A673 (cell line): ENCODE results near the gene ATG16L2. TPM values are rescaled to one million over a fixed set of nuclear protein-coding genes. Genes with fewer than 3 reads are reported as not detected.

Experiments used
- BruUV-seq: library from RNA; stranded (reverse); fragments of 400-500 nt; replicated peaks from 2 replicates; lab custom pipeline; 2021; lab: Mats Ljungman, UMichigan
- CTCF ChIA-PET: fragments of 300-600 bp; sonication (Branson Sonifier 250); formaldehyde crosslinking; loops from one replicate; lab custom pipeline; 2022; ENCODE audit warnings: antibody characterized with exemption; lab: Charles Lee
- POLR2A ChIA-PET: fragments of 300-600 bp; sonication (Branson Sonifier 250); formaldehyde crosslinking; loops from one replicate; lab custom pipeline; 2022; ENCODE audit warnings: antibody characterized with exemption; ENCODE audit not compliant: low non-redundant PET; lab: Charles Lee
- DNase-seq: peaks from one replicate; pipeline ENCODE4 v3.0.0-alpha.2; 2015; ENCODE audit warnings: low spot score
- H3K27ac ChIP-seq: fragments of 200-600 bp; sonication (generic); 2 replicates; pipeline ENCODE4 v1.5.1; 2016; ENCODE audit warnings: mixed run types, low read depth, mild to moderate bottlenecking, mixed read lengths, antibody characterized with exemption, low read length; ENCODE audit not compliant: poor library complexity, severe bottlenecking
- H3K27me3 ChIP-seq: fragments of 200-600 bp; sonication (generic); replicated peaks from 2 replicates; pipeline ENCODE4 v1.6.1; 2017; ENCODE audit warnings: mixed run types, low read depth, mild to moderate bottlenecking, mixed read lengths, antibody characterized with exemption, low read length; ENCODE audit not compliant: insufficient read depth, poor library complexity
- H3K36me3 ChIP-seq: fragments of 200-600 bp; sonication (generic); 2 replicates; pipeline ENCODE4 v1.6.1; 2016; ENCODE audit warnings: mixed run types, mild to moderate bottlenecking, mixed read lengths, antibody characterized with exemption, low read length; ENCODE audit not compliant: insufficient read depth, poor library complexity, severe bottlenecking
- H3K4me1 ChIP-seq: fragments of 200-600 bp; sonication (generic); 2 replicates; pipeline ENCODE4 v1.6.1; 2017; ENCODE audit warnings: mixed run types, mild to moderate bottlenecking, mixed read lengths, antibody characterized with exemption, low read length; ENCODE audit not compliant: insufficient read depth, poor library complexity, severe bottlenecking
- H3K4me3 ChIP-seq: fragments of 200-600 bp; sonication (generic); 2 replicates; pipeline ENCODE4 v1.5.1; 2016; ENCODE audit warnings: low read depth, mixed run types, mild to moderate bottlenecking, mixed read lengths, low read length; ENCODE audit not compliant: poor library complexity, severe bottlenecking
- H3K9me3 ChIP-seq: fragments of 200-600 bp; sonication (generic); 2 replicates; pipeline ENCODE4 v1.6.1; 2016; ENCODE audit warnings: mixed run types, low read depth, mild to moderate bottlenecking, mixed read lengths, antibody characterized with exemption, low read length; ENCODE audit not compliant: poor library complexity, severe bottlenecking
- EZH2 ChIP-seq: fragments of 200-600 bp; sonication (generic); IDR thresholded peaks from 2 replicates; pipeline ENCODE4 v1.6.1; 2017; ENCODE audit warnings: borderline replicate concordance, low read depth, mild to moderate bottlenecking, mixed read lengths, antibody characterized with exemption, low read length; ENCODE audit not compliant: poor library complexity, severe bottlenecking
- intact Hi-C: fragments of 100-400 bp; cut with micrococcal nuclease; formaldehyde crosslinking; loops from one replicate; pipeline ENCODE4 v1.10.0; 2022; ENCODE audit not compliant: unreplicated experiment
- total RNA-seq: library from RNA; stranded (reverse); gene quantifications from 2 replicates; pipeline ENCODE4 v1.2.3, GENCODE V29; 2021
- TF ChIP-seq, protein P1 (sequence below): fragments of 300-800, 200-600 bp; sonication (generic); conservative IDR thresholded peaks from 2 replicates; pipeline ENCODE4 v1.5.1; 2017; ENCODE audit warnings: low read depth, mild to moderate bottlenecking, antibody characterized with exemption, low read length, moderate library complexity, mixed read lengths

ATG16L2 gene
- total RNA-seq, 1 experiment from 2014 or later = 8.6 TPM

DNA sequence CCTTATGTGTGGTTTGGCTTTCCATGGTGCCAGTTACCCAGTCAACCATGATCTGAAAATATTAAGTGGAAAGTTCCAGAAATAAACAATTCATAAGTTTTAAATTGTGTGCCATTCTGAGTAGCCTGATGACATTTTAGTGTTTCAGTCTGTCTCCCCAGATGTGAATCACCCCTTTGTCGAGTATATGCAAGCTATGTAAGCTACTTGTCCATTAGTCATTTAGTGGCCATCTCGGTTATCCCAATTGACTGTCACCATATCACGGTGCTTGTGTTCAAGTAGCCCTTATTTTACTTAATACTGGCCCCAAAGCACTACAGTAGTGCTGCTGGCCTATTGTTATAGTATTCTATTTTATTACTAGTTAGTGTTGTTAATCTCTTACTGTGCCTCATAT, 44.9 kb downstream of the ATG16L2 start:
- POLR2A ChIA-PET = interaction anchor here (0.6 kb wide), 1 partner anchor 67 kb away, joined by 3 read pairs; no protein-coding TSS in a partner anchor
- no peak for TF ChIP-seq EZH2
- TF ChIP-seq, protein P1, sequence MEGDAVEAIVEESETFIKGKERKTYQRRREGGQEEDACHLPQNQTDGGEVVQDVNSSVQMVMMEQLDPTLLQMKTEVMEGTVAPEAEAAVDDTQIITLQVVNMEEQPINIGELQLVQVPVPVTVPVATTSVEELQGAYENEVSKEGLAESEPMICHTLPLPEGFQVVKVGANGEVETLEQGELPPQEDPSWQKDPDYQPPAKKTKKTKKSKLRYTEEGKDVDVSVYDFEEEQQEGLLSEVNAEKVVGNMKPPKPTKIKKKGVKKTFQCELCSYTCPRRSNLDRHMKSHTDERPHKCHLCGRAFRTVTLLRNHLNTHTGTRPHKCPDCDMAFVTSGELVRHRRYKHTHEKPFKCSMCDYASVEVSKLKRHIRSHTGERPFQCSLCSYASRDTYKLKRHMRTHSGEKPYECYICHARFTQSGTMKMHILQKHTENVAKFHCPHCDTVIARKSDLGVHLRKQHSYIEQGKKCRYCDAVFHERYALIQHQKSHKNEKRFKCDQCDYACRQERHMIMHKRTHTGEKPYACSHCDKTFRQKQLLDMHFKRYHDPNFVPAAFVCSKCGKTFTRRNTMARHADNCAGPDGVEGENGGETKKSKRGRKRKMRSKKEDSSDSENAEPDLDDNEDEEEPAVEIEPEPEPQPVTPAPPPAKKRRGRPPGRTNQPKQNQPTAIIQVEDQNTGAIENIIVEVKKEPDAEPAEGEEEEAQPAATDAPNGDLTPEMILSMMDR = no peak
- H3K9me3 ChIP-seq = no peaks in the 10 kb centered on the region
- no peak for DNase-seq
- H3K27ac ChIP-seq = no peak overlapping the region
- H3K4me3 ChIP-seq = no peak overlapping the region
- H3K4me1 ChIP-seq = no peaks in the 10 kb centered on the region
- CTCF ChIA-PET = no interaction called here
- no TSS peak for BruUV-seq
- H3K27me3 ChIP-seq = no peaks in the 10 kb centered on the region
- intact Hi-C loops = no loop called here
- no peaks in the 10 kb centered on the region for H3K36me3 ChIP-seq

DNA sequence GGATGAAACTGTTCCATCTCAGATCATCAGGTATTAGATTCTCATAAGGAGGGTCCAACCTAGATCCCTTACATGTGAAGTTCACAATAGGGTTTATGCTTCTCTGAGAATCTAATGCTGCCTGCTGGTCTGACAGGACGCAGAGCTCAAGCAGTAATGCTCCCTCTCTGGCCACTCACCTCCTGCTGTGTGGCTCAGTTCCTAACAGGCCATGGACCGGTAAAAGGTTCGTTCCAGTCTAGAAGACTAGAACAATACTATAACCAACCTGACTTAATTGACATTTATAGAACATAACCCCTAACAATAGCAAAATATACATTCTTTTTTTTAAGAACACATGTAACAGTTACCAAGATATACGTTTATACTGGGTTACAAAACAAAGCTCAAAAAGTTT, 45.8 kb downstream of the ATG16L2 start:
- no TSS peak for BruUV-seq
- CTCF ChIA-PET = no interaction called here
- intact Hi-C loops = no loop called here

DNA sequence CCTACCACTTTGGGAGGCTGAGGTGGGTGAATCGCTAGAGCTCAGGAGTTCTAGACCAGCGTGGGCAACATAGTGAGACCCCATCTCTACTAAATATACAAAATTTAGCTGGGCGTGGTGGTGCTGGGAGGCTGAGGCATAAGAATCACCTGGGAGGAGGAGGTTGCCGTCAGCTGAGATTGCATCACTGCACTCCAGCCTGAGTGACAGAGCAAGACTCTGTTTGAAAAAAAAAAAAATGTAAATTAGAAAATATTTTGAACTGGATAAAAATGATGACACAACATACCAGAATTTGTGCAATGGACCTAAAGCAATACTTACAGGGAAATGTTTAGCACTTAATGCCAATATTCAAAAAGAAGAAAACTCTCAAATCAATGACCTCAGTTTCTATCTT, 46.4 kb downstream of the ATG16L2 start:
- H3K4me3 ChIP-seq = no peak overlapping the region
- ChIA-PET POLR2A (no interaction called here), CTCF (no interaction called here)
- no peaks in the 10 kb centered on the region for H3K9me3 ChIP-seq
- TF ChIP-seq, protein P1 = no peak
- no peak for TF ChIP-seq EZH2
- DNase-seq = no peak
- no peaks in the 10 kb centered on the region for H3K27me3 ChIP-seq
- BruUV-seq = no TSS peak
- H3K4me1 ChIP-seq = no peaks in the 10 kb centered on the region
- no peaks in the 10 kb centered on the region for H3K36me3 ChIP-seq
- intact Hi-C loops = no loop called here
- no peak overlapping the region for H3K27ac ChIP-seq

More for the DNA sequence above, 45.8 kb downstream of the ATG16L2 start:
- H3K27ac ChIP-seq = no peak overlapping the region
- no peak for DNase-seq
- no peaks in the 10 kb centered on the region for H3K9me3 ChIP-seq
- H3K4me3 ChIP-seq = no peak overlapping the region
- H3K27me3 ChIP-seq = no peaks in the 10 kb centered on the region
- H3K4me1 ChIP-seq = no peaks in the 10 kb centered on the region
- POLR2A ChIA-PET = no interaction called here
- H3K36me3 ChIP-seq = no peaks in the 10 kb centered on the region
- TF ChIP-seq EZH2 = no peak
- TF ChIP-seq, protein P1 = no peak
